ENCODE measurements around the gene MACROD1.
A peak's percentile ranks its signal among the peaks of the same experiment; 100 is the strongest.

MACROD1 gene

DNA sequence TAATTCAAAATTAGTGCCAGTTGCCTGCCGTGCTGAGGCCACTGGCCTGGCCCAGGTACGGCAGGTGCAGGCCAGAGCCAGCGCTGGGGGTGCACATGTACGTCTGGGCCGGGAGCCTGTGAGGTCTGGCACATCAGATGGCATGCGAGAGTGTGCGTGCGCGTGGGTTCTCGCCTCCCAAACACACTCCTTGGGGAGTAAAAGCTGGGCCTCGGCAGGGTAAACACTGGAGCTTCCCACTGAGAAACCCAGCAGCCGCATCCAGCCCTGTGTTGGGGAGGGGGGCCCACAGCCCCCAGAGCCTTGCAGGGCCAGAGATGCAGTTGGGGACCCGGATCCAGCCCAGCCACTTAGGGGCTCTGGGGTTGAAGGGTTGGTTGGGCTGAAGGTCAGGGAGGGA lies 92.4 kb downstream of the MACROD1 start:
- Mint-ChIP-seq H3K27ac (no peak overlapping the region), H3K4me3 (no peak overlapping the region), H3K9me3 (no peaks in the 10 kb centered on the region), H3K27me3 (ENCODE audit: low read depth) (peaks cover 7% of the 10 kb centered on the region), H3K36me3 (ENCODE audit: low read depth) (no peaks in the 10 kb centered on the region), H3K4me1 (peaks cover 54% of the 10 kb centered on the region)
- TF ChIP-seq, protein P1, sequence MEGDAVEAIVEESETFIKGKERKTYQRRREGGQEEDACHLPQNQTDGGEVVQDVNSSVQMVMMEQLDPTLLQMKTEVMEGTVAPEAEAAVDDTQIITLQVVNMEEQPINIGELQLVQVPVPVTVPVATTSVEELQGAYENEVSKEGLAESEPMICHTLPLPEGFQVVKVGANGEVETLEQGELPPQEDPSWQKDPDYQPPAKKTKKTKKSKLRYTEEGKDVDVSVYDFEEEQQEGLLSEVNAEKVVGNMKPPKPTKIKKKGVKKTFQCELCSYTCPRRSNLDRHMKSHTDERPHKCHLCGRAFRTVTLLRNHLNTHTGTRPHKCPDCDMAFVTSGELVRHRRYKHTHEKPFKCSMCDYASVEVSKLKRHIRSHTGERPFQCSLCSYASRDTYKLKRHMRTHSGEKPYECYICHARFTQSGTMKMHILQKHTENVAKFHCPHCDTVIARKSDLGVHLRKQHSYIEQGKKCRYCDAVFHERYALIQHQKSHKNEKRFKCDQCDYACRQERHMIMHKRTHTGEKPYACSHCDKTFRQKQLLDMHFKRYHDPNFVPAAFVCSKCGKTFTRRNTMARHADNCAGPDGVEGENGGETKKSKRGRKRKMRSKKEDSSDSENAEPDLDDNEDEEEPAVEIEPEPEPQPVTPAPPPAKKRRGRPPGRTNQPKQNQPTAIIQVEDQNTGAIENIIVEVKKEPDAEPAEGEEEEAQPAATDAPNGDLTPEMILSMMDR (IDR thresholded peaks at IDR 0.05; ENCODE audit: unreplicated experiment in 3 of 3), result no peak

DNA sequence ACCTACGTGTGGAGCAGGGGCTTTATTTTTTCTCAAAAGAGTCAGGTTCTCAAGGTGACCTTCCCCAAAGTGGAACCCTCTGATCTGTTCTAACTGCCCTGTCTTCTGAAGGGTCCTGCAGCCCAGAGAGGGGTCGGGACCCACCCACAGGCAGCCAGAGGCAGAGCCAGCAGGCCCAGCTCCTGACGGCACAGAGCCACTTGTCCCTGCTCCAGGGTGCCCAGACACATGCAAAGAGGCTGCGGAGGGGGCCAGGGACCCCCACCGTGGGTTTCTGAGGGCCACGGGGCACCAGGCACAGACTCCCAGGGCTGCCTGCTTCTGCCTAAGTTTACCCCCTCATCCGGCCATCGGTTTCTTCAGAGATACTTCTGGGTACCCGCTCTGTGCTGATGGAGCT lies 93.0 kb downstream of the MACROD1 start:
- H3K4me1 Mint-ChIP-seq, result peaks cover 54% of the 10 kb centered on the region
- H3K4me3 Mint-ChIP-seq, result peak overlapping the region in 1 of 3 experiments; percentile 47
- peak overlapping the region in 2 of 3 experiments; percentile 15 to 86 for H3K27ac Mint-ChIP-seq
- peaks cover 8% of the 10 kb centered on the region for H3K27me3 Mint-ChIP-seq (ENCODE audit: low read depth)
- no peaks in the 10 kb centered on the region for H3K36me3 Mint-ChIP-seq (ENCODE audit: low read depth)
- TF ChIP-seq, protein P1 (IDR thresholded peaks at IDR 0.05; ENCODE audit: unreplicated experiment in 3 of 3), result no peak
- no peaks in the 10 kb centered on the region for H3K9me3 Mint-ChIP-seq

DNA sequence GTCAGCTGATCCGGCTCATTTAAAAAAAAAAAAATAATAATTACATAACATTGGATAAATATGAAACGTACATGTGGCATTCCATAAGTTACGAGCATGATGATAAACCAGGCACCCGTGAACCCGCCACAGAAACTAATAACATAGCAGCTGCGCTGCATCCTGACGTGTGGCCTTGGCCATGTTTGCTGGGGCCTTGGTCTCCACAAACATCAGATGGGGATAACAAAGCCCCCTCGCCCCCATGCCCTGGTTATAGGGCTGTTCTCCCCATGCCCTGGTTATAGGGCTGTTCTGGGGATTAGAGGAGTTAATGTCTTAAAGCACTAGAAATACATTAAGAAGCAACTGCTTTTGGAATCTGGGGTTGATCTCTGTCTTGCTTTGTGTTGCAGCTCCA lies 93.5 kb downstream of the MACROD1 start:
- H3K27ac Mint-ChIP-seq, result peak overlapping the region in 2 of 3 experiments; percentile 15 to 86
- H3K9me3 Mint-ChIP-seq, result no peaks in the 10 kb centered on the region
- peaks cover 10% of the 10 kb centered on the region for H3K27me3 Mint-ChIP-seq (ENCODE audit: low read depth)
- peak overlapping the region in 1 of 3 experiments; percentile 47 for H3K4me3 Mint-ChIP-seq
- peaks cover 56% of the 10 kb centered on the region for H3K4me1 Mint-ChIP-seq
- TF ChIP-seq, protein P1 (IDR thresholded peaks at IDR 0.05; ENCODE audit: unreplicated experiment in 3 of 3), result no peak
- no peaks in the 10 kb centered on the region for H3K36me3 Mint-ChIP-seq (ENCODE audit: low read depth)

DNA sequence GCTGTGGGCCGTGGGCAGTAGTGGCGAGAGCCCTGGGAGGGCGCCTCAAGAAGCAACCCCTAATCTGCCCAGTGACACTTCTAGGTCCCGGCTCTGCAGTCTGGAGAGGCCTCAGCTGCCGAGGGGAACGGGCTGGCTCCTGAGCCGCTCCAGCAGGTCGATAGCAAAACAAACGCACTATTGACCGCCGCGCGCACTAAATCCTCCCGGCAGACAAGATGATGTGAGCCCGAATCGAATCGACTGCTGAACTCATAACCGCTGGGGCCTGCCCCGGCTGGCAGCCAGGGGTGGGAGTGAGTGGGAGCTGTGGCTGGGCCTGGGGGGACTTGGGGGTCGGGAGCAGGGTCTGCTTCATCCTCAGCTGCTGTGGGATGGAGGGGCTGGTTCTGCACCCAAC lies 94.1 kb downstream of the MACROD1 start:
- Mint-ChIP-seq H3K36me3 (ENCODE audit: low read depth) (no peaks in the 10 kb centered on the region), H3K27ac (peak overlapping the region; percentile 51 to 88 (median 86)), H3K9me3 (no peaks in the 10 kb centered on the region), H3K27me3 (ENCODE audit: low read depth) (peaks cover 10% of the 10 kb centered on the region), H3K4me1 (peaks cover 54% of the 10 kb centered on the region), H3K4me3 (no peak overlapping the region)
- TF ChIP-seq, protein P1 (IDR thresholded peaks at IDR 0.05; ENCODE audit: unreplicated experiment in 3 of 3), result no peak

DNA sequence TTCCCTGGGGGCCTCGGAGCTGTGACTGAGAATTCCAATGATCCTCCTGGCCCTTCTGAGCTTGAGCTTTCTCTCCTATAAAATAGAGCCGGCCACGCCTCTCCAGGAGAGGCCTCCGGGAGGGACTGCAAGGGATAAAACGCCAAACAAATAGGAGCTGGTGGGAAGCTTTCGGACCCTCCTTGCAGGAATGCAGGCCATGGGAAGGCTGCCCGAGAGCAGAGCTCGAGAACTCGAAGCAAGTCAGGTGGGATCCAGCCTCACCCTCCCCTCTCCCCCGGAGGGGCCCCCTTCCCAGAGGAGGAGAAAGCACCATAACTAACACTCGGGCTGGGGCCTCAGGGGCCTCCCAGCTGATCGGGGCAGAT lies 95.6 kb downstream of the MACROD1 start:
- TF ChIP-seq, protein P1 (IDR thresholded peaks at IDR 0.05; ENCODE audit: unreplicated experiment in 3 of 3), result no peak
- H3K4me3 Mint-ChIP-seq, result peak overlapping the region; percentile 28 to 74 (median 37)
- H3K27ac Mint-ChIP-seq, result peak overlapping the region; percentile 75 to 88 (median 86)
- H3K9me3 Mint-ChIP-seq, result no peaks in the 10 kb centered on the region
- peaks cover 50% of the 10 kb centered on the region for H3K4me1 Mint-ChIP-seq
- no peaks in the 10 kb centered on the region for H3K36me3 Mint-ChIP-seq (ENCODE audit: low read depth)
- H3K27me3 Mint-ChIP-seq (ENCODE audit: low read depth), result peaks cover 3% of the 10 kb centered on the region

Measured in nephron (organoid).